Measurements from ENCODE around the gene FRMPD4.

FRMPD4 gene

GRCh38 chrX:12307961-12308360, 169.7 kb downstream of the FRMPD4 start:
- DNase-seq = no peak

GRCh38 chrX:12308420-12308819, 170.1 kb downstream of the FRMPD4 start:
- no peak for DNase-seq

- DNase-seq = no peak
Measured at GRCh38 chrX:12309040-12309743, 170.9 kb downstream of the FRMPD4 start.

- DNase-seq = no peak
Measured at GRCh38 chrX:12309744-12310076, 171.4 kb downstream of the FRMPD4 start.

- no peak for DNase-seq
Measured at GRCh38 chrX:12314651-12315050, 176.4 kb downstream of the FRMPD4 start.

- DNase-seq = no peak
Measured at GRCh38 chrX:12315526-12315925, 177.3 kb downstream of the FRMPD4 start.

GRCh38 chrX:12319003-12319519, 180.8 kb downstream of the FRMPD4 start:
- DNase-seq = no peak

- no peak for DNase-seq
Measured at GRCh38 chrX:12319992-12320391, 181.7 kb downstream of the FRMPD4 start.

GRCh38 chrX:12322031-12322430, 183.8 kb downstream of the FRMPD4 start:
- DNase-seq = no peak

- DNase-seq = no peak
Measured at GRCh38 chrX:12325171-12325570, 186.9 kb downstream of the FRMPD4 start.

- DNase-seq = no peak
Measured at GRCh38 chrX:12327836-12328235, 189.6 kb downstream of the FRMPD4 start.

GRCh38 chrX:12329476-12329875, 191.2 kb downstream of the FRMPD4 start:
- DNase-seq = no peak

GRCh38 chrX:12330841-12331240, 192.6 kb downstream of the FRMPD4 start:
- no peak for DNase-seq

GRCh38 chrX:12332786-12333347, 194.6 kb downstream of the FRMPD4 start:
- DNase-seq = no peak

- DNase-seq = no peak
Measured at GRCh38 chrX:12339921-12340320, 201.6 kb downstream of the FRMPD4 start.

GRCh38 chrX:12344954-12345353, 206.7 kb downstream of the FRMPD4 start:
- no peak for DNase-seq

- DNase-seq = no peak
Measured at GRCh38 chrX:12349201-12349600, 210.9 kb downstream of the FRMPD4 start.

- DNase-seq = no peak
Measured at GRCh38 chrX:12352922-12353321, 214.6 kb downstream of the FRMPD4 start.

- DNase-seq = no peak
Measured at GRCh38 chrX:12360383-12360782, 222.1 kb downstream of the FRMPD4 start.

- DNase-seq = no peak
Measured at GRCh38 chrX:12360986-12361598, 222.8 kb downstream of the FRMPD4 start.

- no peak for DNase-seq
Measured at GRCh38 chrX:12363216-12363615, 224.9 kb downstream of the FRMPD4 start.

GRCh38 chrX:12366440-12366839, 228.2 kb downstream of the FRMPD4 start:
- DNase-seq = no peak

- no peak for DNase-seq
Measured at GRCh38 chrX:12367254-12367653, 229.0 kb downstream of the FRMPD4 start.

GRCh38 chrX:12370497-12370986, 232.3 kb downstream of the FRMPD4 start:
- no peak for DNase-seq

All from NCI-H2107 (cell line).